GM19239 (cell line): ENCODE data around the gene ADAMTS14.

Experiments used
- DNase-seq: peaks from one replicate; pipeline ENCODE4 v3.0.0; 2011; ENCODE audit warnings: low spot score; ENCODE audit not compliant: insufficient read length
- FAIRE-seq: peaks from 2 replicates; lab custom pipeline; 2011; peaks lifted over from hg19 to GRCh38; lab: Jason Lieb, UNC

Gene ADAMTS14

DNA sequence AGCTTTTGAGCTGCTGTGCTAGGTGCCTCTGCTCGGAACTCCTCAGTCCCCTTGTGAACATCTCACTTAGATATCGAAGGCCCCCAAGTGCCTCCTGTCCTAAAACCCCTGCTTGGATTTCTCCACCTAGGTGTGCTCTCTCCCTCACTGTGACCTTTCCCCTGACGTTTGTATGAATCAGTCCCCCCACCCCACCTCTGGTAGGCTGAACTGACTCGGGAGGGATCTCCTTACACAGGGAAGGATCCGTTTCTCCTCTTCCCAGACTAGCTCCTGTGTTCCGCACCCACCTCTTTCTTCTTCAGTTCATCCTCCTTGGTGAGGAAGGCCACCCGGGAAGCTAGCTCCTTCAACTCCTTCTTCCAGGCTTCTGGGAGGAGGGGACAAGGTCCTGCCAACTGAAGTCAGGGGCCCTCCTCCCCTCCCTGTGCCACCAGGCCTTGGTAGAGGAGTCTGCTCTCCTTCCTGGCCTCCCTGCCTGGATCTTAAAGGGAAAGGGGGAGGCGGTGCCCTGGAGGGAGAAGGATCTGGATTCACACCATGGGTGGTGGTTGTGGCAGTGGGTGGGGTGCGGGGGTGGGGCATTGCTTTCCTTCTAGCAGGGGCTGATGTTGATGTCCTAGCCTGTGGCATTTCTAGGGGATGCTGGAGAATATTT, 106.1 kb downstream of the ADAMTS14 start:
- FAIRE-seq (no peak), DNase-seq (no peak)

GRCh38 chr10:70779088-70779487, 106.8 kb downstream of the ADAMTS14 start:
- DNase-seq (no peak), FAIRE-seq (no peak)

DNA sequence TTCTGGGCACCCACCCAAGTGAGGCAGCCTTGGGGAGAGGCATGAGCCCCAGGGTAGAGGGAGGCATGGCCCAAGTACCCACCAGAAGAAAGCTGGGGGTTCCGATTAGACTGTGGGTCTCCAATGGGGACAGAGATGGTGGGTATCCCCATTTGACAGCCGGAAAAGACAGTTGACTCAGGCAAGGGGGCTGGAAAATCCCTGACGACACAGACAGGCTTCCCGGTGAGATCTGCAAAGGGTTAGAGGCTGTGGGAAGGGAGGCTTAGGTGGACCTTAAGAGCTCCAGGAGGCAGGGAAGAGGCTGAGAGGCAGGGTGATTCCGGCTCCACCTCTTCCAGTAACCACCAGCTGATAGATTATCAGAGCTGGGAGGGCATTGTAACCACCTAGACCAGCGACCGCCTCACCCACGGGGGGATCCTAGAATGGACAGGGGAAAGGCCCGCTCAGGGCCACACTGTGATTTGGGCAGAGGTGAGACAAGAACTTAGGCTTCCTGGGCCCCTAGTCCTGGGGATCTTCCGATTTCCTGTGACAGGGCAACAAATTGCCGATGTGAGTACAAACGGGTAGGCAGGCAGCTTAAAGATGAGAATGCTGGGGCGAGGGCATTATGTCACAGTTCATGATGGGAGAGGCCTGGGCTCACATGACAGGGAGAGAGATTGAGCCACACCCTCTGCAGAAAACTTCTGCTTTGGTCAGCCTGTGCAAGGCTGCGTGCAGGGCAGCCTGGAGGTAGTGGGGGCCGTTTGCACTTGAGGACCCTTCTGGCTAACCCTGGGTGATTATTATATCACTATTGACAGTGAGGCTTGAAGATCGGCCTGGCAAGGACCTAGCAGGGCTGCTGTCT, 107.4 kb downstream of the ADAMTS14 start:
- no peak for FAIRE-seq
- DNase-seq: no peak

DNA sequence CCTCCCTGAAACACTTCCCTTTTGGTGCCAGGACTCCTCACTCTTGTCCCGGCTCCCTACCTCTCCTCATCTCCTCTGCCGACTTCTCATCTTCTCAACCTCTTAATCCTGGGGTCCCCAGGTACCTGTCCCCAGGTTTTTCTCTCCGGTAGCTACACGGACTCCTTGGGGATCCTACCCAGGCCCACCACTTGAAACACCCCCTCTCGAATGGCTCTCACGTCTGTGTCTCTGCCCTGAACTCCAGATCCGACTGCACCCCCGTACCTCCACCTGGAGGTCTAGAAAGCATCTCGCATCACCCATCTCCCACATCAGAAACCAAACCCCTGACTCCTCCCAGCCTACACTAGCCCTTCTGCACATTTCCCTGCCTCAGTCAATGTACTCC, 108.1 kb downstream of the ADAMTS14 start:
- no peak for FAIRE-seq

GRCh38 chr10:70780772-70781171, 108.5 kb downstream of the ADAMTS14 start:
- FAIRE-seq (no peak), DNase-seq (no peak)

More for the DNA sequence above, 108.1 kb downstream of the ADAMTS14 start:
- no peak for DNase-seq

GRCh38 chr10:70781461-70782051, 109.2 kb downstream of the ADAMTS14 start:
- DNase-seq (no peak), FAIRE-seq (no peak)

GRCh38 chr10:70782086-70782745, 109.9 kb downstream of the ADAMTS14 start:
- DNase-seq (no peak), FAIRE-seq (no peak)

- DNase-seq (no peak), FAIRE-seq (no peak)
These were observed 110.7 kb downstream of the ADAMTS14 start for GRCh38 chr10:70782746-70783680.

DNA sequence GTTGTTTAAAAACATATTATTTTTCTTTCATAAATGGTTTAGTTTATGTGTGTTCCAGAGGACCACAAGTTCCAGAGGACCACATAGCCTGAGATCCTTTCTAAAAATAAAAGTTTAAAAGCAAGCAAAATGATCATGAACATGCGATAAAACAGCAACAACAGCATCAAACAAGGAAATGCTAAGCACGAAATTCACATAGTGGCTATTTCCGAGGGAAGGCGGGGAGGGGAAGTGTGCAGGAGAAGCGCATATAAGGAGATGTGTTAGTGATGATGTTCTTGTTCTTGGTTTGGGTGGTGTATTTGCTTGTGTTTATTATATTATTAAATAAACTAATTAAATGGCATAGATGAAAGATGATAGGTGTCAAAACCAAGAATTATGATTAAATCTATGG, 111.7 kb downstream of the ADAMTS14 start:
- no peak for DNase-seq
- no peak for FAIRE-seq

DNA sequence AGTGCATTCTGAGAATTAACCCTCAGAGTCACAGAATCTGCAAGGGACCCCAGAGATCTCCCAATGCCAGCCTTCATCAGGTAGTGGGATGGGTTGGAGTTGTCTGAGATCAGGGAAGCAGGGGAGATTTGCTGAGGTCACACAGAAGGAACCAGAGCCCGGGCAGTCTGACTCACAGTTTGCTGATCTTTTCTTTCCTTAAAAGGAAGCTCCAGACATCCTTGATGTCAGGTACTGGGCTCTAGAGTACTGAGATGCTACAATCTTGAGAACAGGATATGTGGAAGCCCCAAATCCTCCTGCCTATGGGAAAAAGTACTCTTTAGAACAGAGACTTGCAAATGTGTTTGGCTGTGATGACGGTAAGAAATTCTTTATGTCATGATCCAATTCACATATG, 112.2 kb downstream of the ADAMTS14 start:
- DNase-seq (no peak), FAIRE-seq (no peak)

GRCh38 chr10:70785190-70785589, 112.9 kb downstream of the ADAMTS14 start, which contains the start of gene TBATA:
TBATA (minus strand) TSS chr10:70785377; CDS start chr10:70783379, 1,998 bp downstream.
- DNase-seq (no peak), FAIRE-seq (no peak)

DNA sequence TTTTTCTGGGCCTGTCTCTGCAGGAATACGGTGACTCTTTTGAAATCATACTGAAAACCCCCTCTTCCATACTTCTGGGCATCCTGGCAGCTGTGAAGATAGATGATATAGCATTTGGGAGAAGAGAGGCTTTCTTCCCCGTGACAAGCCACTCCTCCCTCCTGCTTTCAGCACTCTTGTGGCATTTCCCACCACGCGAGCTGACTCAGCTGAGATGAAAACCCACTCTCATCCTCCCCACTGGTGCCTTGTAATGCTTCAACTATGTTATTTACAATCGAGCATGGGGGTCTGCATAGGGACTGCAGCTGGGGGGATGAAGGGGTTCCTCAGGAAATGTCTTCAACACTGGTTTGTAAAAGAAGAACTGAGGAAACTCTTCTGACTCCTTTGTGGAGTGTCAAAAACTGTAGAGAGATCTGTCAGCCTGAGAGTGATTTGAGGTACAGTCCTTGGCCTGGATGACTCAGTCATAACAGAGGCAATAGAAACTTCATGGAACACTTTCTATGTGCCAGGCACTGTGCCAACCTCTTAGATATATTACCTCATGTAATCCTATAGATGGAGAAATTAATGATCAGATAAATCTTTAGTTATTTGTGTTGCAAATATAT, 114.6 kb downstream of the ADAMTS14 start:
- no peak for DNase-seq
- no peak for FAIRE-seq

DNA sequence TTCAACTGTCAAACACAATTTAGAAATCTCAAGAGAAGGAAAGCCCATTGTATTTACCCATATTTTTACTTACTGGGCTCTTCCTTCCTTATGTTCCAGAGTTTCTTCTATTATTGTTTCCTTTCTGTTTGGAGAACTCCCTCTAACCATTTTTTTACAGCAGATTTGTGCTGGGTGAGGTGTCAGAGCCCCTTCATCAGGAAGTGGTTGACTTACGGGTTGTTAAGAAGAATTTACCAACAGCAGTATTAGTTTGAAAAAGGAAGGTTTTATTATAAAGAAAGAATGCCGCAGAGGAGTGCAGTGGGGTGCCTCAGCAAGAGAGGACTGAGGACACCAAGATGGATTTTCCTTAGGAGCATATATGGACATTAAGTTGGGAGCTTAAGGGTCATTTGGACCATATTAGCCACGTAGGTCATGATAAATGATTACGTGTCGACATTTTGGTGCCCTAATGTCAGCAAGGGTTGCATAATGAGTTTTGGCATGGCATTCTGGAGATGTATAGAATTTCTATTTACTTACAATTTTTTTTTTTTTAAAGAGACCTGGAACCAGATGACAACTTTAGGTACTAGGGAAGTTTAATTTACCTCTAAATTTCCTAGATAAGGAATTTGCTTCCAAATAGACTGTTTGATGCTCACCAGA, 119.2 kb downstream of the ADAMTS14 start:
- DNase-seq (no peak), FAIRE-seq (no peak)

DNA sequence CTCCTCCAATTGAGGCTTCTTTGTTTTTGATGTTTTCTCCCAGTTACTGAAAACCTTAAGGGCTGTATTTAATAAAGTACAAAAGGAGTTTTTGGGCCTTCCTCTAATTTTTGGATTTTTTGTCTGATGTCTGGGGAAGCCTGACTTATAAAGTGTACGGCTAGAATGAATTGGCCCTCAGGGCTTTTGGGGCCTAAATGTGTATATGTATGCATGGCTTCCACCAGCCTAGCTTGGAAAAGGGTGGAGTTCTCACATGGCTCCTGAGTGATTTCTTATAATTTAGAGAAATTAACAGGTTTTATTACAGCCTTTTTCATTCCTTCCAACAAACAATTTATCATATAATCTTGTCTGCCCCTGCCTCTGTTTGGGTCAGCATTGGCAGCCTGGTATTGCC, 123.3 kb downstream of the ADAMTS14 start:
- no peak for FAIRE-seq
- no peak for DNase-seq

DNA sequence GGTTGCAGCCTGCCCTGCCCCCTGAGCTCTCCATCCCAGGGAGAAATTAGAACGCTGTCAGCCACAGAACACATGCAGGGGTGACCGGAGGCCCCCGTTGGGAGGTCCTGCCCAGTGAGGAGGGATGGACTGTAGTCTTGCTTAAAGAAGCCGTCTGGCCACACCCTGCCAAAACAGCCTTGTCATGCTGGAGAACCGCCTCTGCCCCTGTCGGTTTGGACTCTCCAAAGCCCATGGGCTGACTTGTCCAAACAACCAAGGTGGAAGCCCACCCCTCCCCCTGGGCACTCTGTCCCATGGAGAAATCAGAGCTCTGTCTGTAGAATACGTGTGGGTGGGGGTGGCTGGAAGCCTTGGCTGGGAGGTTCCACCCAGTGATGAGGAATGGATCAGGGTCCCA, 125.5 kb downstream of the ADAMTS14 start:
- DNase-seq (no peak), FAIRE-seq (no peak)

- DNase-seq (no peak), FAIRE-seq (no peak)
These were observed 126.8 kb downstream of the ADAMTS14 start for GRCh38 chr10:70799124-70799523.

DNA sequence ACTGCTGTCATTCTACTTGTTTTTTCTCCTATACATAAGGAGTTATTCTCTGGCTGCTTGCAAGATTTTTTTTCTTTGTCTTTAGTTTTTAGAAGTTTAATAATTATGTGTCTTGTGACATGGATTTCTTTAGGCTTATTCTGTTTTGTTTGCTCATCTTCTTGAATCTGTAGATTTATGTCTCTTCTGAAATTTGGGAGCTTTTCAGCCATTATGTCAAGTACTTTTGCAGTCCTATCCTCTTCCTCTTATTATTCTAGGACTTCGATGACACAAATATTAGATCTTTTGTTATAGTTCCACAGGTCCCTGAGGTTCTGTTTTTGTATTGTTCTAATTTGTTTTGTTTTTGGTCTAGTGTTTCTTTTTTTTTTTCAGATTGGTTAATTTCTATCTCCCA, 129.5 kb downstream of the ADAMTS14 start:
- FAIRE-seq (no peak), DNase-seq (no peak)

GRCh38 chr10:70803775-70804420, 131.6 kb downstream of the ADAMTS14 start:
- DNase-seq (no peak), FAIRE-seq (no peak)
